BE2C (cell line): ENCODE data around the gene RNF19B.

Source experiments
- DNase-seq: peaks from one replicate; pipeline ENCODE4 v3.0.0-alpha.2; 2020
- H3K27me3 ChIP-seq: fragments of 250-450 bp; sonication (Bioruptor Pico); 2 replicates; pipeline ENCODE4 v1.5.1; 2020; ENCODE audit warnings: mild to moderate bottlenecking
- H3K36me3 ChIP-seq: fragments of 250-450 bp; sonication (Bioruptor Pico); 2 replicates; pipeline ENCODE4 v1.5.1; 2020; ENCODE audit warnings: mild to moderate bottlenecking
- H3K4me1 ChIP-seq: fragments of 250-450 bp; sonication (Bioruptor Pico); 2 replicates; pipeline ENCODE4 v1.5.1; 2020
- H3K4me3 ChIP-seq: 2 replicates; pipeline ENCODE4 v1.5.1; 2011; ENCODE audit warnings: low read depth, low read length
- H3K9me3 ChIP-seq: fragments of 250-450 bp; sonication (Bioruptor Pico); 2 replicates; pipeline ENCODE4 v1.5.1; 2020
- CTCF ChIP-seq: IDR thresholded peaks from 2 replicates; pipeline ENCODE4 v1.5.1; 2012; ENCODE audit warnings: mild to moderate bottlenecking, low read depth, low read length

Gene RNF19B

GRCh38 chr1:32896451-32896850 is 68.2 kb downstream of the RNF19B start:
- Histone ChIP-seq H3K27me3 (peaks cover 11% of the 10 kb centered on the region), H3K36me3 (no peaks in the 10 kb centered on the region), H3K4me3 (no peak overlapping the region), H3K9me3 (no peaks in the 10 kb centered on the region), H3K4me1 (no peaks in the 10 kb centered on the region)
- DNase-seq = no peak
- no peak for TF ChIP-seq CTCF

GRCh38 chr1:32895325-32896215 is 69.0 kb downstream of the RNF19B start:
- TF ChIP-seq CTCF = no peak
- Histone ChIP-seq H3K36me3 (no peaks in the 10 kb centered on the region), H3K9me3 (no peaks in the 10 kb centered on the region), H3K4me1 (no peaks in the 10 kb centered on the region), H3K4me3 (no peak overlapping the region), H3K27me3 (peaks cover 2% of the 10 kb centered on the region)
- no peak for DNase-seq

- TF ChIP-seq CTCF = no peak
- Histone ChIP-seq H3K9me3 (no peaks in the 10 kb centered on the region), H3K4me3 (no peak overlapping the region), H3K27me3 (no peaks in the 10 kb centered on the region; the same call in 1 of the 2 replicates), H3K36me3 (no peaks in the 10 kb centered on the region), H3K4me1 (no peaks in the 10 kb centered on the region)
- no peak for DNase-seq
These were observed 69.9 kb downstream of the RNF19B start for GRCh38 chr1:32894681-32895080.

GRCh38 chr1:32894019-32894600 is 70.5 kb downstream of the RNF19B start:
- TF ChIP-seq CTCF = no peak
- DNase-seq = no peak
- H3K4me1 ChIP-seq = no peaks in the 10 kb centered on the region
- no peaks in the 10 kb centered on the region for H3K27me3 ChIP-seq
- H3K4me3 ChIP-seq = no peak overlapping the region
- no peaks in the 10 kb centered on the region for H3K36me3 ChIP-seq
- H3K9me3 ChIP-seq = no peaks in the 10 kb centered on the region

- Histone ChIP-seq H3K9me3 (no peaks in the 10 kb centered on the region), H3K36me3 (no peaks in the 10 kb centered on the region), H3K4me3 (peak overlapping the region; percentile 38), H3K4me1 (no peaks in the 10 kb centered on the region), H3K27me3 (no peaks in the 10 kb centered on the region)
- no peak for DNase-seq
- no peak for TF ChIP-seq CTCF
These were observed 71.2 kb downstream of the RNF19B start for GRCh38 chr1:32893198-32894018.
